Measurements from ENCODE around the gene MYG1. TPM values are rescaled to one million over a fixed set of nuclear protein-coding genes. Genes with fewer than 3 reads are reported as not detected.

The MYG1 gene
- total and polyA plus RNA-seq, 8 donors: 25.4 to 76.9 (median 32.0) TPM

DNA sequence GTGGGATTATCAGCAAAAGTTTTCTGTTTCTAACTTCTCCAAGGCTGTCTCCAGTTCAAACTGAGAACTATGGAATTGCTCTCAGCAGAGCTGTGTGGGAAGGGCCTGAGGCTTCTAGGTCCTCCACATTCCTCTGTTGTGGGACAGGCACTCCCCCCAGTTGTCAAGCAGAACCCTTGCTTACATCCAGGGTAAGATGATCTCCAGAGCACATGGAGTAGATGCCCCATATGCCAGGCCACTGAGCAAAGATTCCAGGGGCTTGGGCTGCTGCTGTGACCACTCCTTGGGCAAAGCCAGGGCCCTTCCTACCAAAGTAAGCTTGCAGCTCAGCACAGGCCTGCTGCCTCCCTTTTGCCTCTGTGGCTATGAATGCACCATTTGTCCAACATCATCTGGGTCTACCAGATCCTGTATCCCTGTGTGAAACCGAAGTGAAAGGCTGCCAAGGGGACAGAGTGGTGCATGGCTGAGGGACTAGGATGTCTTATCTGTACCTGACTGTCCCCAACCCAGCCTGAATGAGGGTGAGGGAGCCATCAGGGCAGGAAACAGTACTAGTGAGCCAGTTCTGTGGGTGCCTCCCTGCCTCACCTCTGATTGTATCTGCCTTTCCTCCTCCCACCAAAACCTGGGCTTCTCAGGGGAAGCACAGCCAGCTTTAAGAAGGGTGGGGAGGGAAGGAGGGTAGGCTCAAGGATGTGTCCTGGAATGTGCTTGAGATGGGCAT, 44.5 kb upstream of the MYG1 start:
- intact Hi-C loops (cut with DNase I): loop anchor here in 2 of 3 donors (5.0 kb wide), 1 partner anchor 38 kb away; no protein-coding TSS in a partner anchor

DNA sequence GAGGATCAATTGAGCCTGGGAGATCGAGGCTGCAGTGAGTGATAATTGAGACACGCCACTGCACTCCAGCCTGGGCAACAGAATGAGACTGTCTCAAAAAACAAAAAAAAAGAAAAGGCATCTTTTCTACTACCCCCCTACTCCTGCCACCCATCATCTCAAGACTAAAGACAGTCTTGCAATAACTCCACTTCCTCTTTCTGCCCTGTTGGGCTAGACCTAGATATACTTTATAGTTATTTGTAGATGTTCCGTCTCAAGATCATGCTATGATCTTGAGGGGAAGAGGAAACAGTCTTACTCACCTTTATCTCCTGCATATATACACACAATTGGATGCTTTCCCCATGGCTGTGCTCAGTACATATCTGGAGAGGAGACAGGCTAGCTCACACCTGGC, 43.5 kb upstream of the MYG1 start:
- no peaks in the 10 kb centered on the region for H3K36me3 ChIP-seq
- H3K9me3 ChIP-seq: no peaks in the 10 kb centered on the region
- peaks cover 0 to 13% (median 11%) of the 10 kb centered on the region in 3 donors for H3K4me1 ChIP-seq
- intact Hi-C loops (cut with DNase I): no loop called here
- no peak overlapping the region for H3K27ac ChIP-seq
- WGBS, 2 donors: 89 to 96% methylated on average over 3 of the region's 3 CpGs
- no peaks in the 10 kb centered on the region for H3K27me3 ChIP-seq
- FAIRE-seq (no peak), DNase-seq (no peak), ATAC-seq (no peak)
- no peak overlapping the region for H3K4me3 ChIP-seq
- TF ChIP-seq, protein P1, sequence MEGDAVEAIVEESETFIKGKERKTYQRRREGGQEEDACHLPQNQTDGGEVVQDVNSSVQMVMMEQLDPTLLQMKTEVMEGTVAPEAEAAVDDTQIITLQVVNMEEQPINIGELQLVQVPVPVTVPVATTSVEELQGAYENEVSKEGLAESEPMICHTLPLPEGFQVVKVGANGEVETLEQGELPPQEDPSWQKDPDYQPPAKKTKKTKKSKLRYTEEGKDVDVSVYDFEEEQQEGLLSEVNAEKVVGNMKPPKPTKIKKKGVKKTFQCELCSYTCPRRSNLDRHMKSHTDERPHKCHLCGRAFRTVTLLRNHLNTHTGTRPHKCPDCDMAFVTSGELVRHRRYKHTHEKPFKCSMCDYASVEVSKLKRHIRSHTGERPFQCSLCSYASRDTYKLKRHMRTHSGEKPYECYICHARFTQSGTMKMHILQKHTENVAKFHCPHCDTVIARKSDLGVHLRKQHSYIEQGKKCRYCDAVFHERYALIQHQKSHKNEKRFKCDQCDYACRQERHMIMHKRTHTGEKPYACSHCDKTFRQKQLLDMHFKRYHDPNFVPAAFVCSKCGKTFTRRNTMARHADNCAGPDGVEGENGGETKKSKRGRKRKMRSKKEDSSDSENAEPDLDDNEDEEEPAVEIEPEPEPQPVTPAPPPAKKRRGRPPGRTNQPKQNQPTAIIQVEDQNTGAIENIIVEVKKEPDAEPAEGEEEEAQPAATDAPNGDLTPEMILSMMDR (IDR thresholded peaks at IDR 0.05): no peak

More for the DNA sequence above, 44.5 kb upstream of the MYG1 start:
- Histone ChIP-seq H3K27ac (no peak overlapping the region), H3K4me3 (no peak overlapping the region), H3K27me3 (no peaks in the 10 kb centered on the region), H3K4me1 (peaks cover 6 to 19% (median 17%) of the 10 kb centered on the region in 3 donors), H3K9me3 (no peaks in the 10 kb centered on the region), H3K36me3 (no peaks in the 10 kb centered on the region)
- TF ChIP-seq, protein P1 (IDR thresholded peaks at IDR 0.05): no peak
- DNase-seq: no peak
- no peak for FAIRE-seq
- ATAC-seq: no peak
- WGBS, 2 donors: 87 to 92% methylated on average over 1 of the region's 1 CpG

DNA sequence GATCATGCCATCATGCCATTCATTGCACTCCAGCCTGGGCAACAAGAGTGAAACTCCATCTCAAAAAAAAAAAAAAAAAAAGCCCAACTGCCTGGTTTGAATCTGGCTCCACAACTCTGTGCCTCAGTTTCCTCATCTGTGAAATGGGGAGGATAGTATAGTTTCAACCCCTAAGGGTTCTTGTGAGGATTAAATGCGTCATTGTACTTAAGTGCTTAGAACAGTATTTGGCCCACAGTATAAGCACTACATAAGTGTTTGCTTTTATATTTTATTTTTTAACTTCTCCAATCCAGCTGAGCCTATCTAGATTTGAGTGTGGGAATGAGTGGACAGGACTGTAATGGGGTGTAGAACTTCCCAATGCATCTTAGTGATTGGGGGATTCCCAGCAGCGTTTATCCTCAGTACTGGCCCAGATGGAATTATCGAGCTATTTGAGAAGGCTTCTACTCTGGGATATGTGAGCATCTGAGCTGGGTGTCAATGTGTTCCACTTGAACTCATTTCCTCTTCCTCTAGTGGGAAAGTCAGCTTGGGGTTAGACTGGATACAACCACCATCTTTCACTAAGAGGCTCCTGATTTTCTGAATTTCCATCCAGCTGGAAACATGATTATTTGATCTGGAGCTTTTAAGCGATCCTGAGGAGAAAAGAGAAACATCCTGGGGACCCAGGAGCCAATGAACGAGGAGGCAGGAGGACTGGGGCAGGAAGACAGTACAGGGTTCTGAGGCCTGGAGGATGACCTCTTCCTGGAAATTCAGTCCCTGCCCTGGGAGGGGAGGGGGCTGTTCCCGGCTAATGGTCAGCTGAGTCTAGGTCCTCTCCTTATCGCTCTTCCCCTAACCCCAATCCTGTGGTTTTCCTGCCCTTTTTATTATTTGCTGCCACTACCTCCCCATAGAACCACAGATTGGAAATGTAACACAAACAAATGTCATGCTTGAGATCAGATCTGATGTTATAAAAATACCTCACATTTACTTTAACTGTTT, 40.7 kb upstream of the MYG1 start:
- H3K27ac ChIP-seq: no peak overlapping the region

DNA sequence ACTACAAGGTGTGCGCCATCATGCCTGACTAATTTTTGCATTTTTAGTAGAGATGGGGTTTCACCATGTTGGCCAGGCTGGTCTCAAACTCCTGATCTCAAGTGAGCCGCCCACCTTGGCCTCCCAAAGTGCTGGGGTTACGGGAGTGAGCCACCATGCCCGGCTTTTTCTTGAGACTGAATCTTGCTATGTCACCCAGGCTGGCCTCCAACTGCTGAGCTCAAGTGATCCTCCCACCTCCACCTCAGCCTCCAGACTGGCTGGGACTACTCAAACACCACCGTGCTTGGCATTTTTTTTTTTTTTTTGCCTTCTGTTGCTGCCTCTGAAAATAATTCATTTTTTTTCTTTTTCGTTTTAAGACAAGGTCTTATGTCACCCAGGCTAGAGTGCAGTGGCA, 39.6 kb upstream of the MYG1 start:
- Histone ChIP-seq H3K36me3 (no peaks in the 10 kb centered on the region), H3K27me3 (no peaks in the 10 kb centered on the region), H3K27ac (no peak overlapping the region), H3K9me3 (no peaks in the 10 kb centered on the region), H3K4me3 (no peak overlapping the region), H3K4me1 (no peaks in the 10 kb centered on the region)
- DNase-seq (no peak), ATAC-seq (no peak), FAIRE-seq (no peak)
- intact Hi-C loops (cut with DNase I): no loop called here
- 83 to 91% methylated on average over 6 of the region's 6 CpGs for WGBS, 2 donors
- TF ChIP-seq, protein P1 (IDR thresholded peaks at IDR 0.05): no peak

More for the DNA sequence above, 40.7 kb upstream of the MYG1 start:
- ATAC-seq (no peak), DNase-seq (no peak), FAIRE-seq (no peak)
- Histone ChIP-seq H3K9me3 (no peaks in the 10 kb centered on the region), H3K27me3 (no peaks in the 10 kb centered on the region), H3K36me3 (no peaks in the 10 kb centered on the region), H3K4me3 (no peak overlapping the region), H3K4me1 (no peaks in the 10 kb centered on the region)
- TF ChIP-seq, protein P1 (IDR thresholded peaks at IDR 0.05): no peak
- intact Hi-C loops (cut with DNase I): no loop called here
- 72 to 75% methylated on average over 7 of the region's 7 CpGs for WGBS, 2 donors
